Measurements from ENCODE around the gene P4HB. TPM values are rescaled to one million over a fixed set of nuclear protein-coding genes. Genes with fewer than 3 reads are reported as not detected.

P4HB gene
- total RNA-seq, 6 donors from 2014 or later, result 374 to 627 (median 531) TPM

DNA sequence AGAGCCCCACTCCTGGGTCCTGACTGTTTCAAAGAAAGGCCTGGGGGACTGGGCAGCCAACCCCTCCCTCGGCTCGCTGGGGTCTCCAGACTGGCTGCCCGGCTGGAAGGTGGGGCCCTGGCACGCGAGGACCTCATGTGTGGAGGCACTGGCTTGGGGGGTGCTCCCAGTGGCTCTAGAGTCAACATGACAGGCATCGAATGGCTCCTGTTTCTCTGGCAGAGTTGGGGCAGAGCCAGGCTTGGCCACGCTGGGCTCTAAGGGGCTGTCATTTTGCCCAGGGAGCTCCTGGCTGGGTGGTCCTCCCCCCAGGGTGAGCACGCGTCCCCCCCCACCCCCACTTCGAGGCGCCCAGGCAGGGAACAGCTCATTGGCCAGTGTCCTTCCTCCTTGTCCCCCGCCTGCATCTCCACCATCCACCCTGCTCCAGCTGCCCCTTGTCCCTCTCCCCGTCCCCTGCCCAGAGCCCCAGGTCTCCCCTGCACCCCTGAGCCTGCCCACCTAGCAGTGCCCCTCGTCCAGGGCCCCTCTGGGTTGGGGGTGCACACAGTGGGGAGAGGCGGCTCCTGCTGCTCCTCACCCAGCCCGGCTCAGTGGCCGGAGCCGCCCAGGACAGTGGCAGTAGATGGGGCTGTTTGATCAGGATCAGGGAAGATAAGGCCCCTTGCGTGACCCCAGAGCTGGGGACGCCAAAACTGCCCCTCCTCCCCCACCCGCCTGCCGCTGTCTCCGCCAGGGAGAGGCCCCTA is 53.7 kb downstream of the P4HB start:
- no peaks in the 10 kb centered on the region for H3K36me3 ChIP-seq
- H3K4me1 ChIP-seq, result peaks cover 9 to 24% (median 15%) of the 10 kb centered on the region in 4 donors
- DNase-seq (peak in 1 of 2 donors; percentile 60), ATAC-seq (ENCODE audit: low FRiP score in 2 of 2) (no peak)
- no peak overlapping the region for H3K27ac ChIP-seq
- peaks cover 0 to 65% (median 33%) of the 10 kb centered on the region in 4 donors for H3K27me3 ChIP-seq
- TF ChIP-seq, protein P1, sequence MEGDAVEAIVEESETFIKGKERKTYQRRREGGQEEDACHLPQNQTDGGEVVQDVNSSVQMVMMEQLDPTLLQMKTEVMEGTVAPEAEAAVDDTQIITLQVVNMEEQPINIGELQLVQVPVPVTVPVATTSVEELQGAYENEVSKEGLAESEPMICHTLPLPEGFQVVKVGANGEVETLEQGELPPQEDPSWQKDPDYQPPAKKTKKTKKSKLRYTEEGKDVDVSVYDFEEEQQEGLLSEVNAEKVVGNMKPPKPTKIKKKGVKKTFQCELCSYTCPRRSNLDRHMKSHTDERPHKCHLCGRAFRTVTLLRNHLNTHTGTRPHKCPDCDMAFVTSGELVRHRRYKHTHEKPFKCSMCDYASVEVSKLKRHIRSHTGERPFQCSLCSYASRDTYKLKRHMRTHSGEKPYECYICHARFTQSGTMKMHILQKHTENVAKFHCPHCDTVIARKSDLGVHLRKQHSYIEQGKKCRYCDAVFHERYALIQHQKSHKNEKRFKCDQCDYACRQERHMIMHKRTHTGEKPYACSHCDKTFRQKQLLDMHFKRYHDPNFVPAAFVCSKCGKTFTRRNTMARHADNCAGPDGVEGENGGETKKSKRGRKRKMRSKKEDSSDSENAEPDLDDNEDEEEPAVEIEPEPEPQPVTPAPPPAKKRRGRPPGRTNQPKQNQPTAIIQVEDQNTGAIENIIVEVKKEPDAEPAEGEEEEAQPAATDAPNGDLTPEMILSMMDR (IDR thresholded peaks at IDR 0.05), result no peak
- TF ChIP-seq POLR2AphosphoS5 (IDR thresholded peaks at IDR 0.05) (no peak), EP300 (IDR thresholded peaks at IDR 0.05) (no peak), POLR2A (IDR thresholded peaks at IDR 0.05) (no peak)
- no peak overlapping the region for H3K4me3 ChIP-seq
- WGBS, 2 donors, result 19 to 23% methylated on average over 9 to 22 of the region's 23 CpGs
- H3K9me3 ChIP-seq, result no peaks in the 10 kb centered on the region

DNA sequence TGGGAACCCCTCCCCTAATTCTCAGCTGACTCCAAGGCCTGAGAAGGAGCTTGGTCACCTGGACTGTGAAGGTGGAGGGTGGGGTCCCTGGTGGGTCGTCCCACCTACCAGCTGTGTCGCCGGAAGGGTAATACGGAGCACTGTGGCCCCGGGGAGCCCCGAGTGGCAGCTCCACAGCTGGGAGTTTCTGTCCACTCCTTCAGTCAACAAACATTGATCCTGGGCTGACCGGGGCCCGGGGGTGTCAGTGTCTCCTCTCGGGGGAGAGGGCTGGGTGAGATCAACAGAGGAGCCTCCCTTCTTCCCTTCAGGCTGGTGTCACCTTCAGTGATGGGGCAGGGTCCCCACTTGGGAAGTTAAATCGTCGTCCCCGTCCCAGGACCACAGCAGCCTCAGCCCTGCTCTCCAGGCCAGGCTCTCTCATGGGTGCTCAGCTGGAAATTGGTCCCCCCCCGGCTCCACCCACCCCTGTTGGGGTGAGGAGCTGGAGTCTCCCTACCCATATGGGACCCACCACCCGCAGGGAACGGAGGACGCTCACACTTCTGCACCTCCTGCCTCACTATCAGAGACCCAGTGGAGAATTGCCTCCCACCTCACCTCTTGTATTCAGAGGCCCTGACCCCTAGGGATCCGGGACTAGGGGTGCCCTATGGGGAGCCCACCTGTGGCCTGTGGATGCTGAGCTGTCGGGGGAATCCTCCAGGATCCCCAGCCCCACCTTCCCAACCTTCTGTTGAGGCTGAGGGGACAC is 54.5 kb downstream of the P4HB start:
- Histone ChIP-seq H3K4me3 (no peak overlapping the region), H3K36me3 (no peaks in the 10 kb centered on the region), H3K27me3 (peaks cover 0 to 65% (median 35%) of the 10 kb centered on the region in 4 donors), H3K9me3 (no peaks in the 10 kb centered on the region), H3K27ac (no peak overlapping the region), H3K4me1 (peaks cover 9 to 24% (median 15%) of the 10 kb centered on the region in 4 donors)
- DNase-seq, result no peak
- no peak for TF ChIP-seq POLR2AphosphoS5 (IDR thresholded peaks at IDR 0.05)
- no peak for TF ChIP-seq POLR2A (IDR thresholded peaks at IDR 0.05)
- no peak for TF ChIP-seq EP300 (IDR thresholded peaks at IDR 0.05)
- ATAC-seq (ENCODE audit: low FRiP score in 2 of 2), result no peak
- WGBS, 2 donors, result 43 to 74% methylated on average over 4 to 18 of the region's 18 CpGs

DNA sequence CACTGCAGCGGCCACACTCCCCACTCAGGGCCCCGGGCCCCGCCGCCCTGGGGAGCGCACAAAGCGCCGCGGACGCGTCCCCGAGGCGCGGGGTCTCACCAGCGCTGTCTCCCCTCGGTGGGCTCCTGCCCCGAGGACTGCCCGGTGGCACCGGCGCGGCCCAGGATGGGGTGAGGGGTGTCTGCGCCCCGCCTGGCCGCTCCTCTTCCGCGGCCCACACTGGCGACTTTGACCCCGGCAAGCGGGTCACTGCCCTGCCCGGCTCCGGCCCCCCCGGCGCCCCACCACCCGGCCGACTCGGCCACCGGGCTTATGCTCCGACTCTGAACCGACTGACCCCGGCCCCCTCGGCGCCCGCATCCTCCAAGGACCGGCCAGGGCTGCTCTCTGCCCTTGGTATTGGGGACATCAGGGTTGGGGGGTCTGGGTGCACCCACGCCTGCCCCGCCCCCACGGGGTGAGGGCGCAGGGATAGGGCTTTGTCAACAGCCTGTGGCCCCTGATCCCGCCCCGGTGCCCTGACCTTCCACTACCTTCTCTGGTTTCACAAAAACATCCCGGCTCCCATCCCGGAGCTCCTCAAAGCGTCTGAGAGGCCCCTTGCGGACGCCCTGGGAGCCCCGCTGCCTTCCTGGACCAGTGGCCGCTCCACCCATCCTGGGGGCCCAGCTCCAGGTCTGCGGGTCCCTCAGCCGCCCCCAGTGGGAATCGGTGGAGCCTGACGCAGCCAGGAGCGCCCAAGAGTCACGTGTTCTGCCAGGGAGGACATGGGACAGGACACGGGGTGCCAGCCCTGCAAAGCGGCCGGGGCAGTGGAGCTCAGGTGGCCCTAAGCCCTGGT is 55.6 kb downstream of the P4HB start:
- TF ChIP-seq POLR2AphosphoS5 (IDR thresholded peaks at IDR 0.05) (no peak), EP300 (IDR thresholded peaks at IDR 0.05) (no peak), POLR2A (IDR thresholded peaks at IDR 0.05) (no peak)
- TF ChIP-seq, protein P1 (IDR thresholded peaks at IDR 0.05), result no peak
- no peaks in the 10 kb centered on the region for H3K36me3 ChIP-seq
- ATAC-seq (ENCODE audit: low FRiP score in 2 of 2), result no peak
- no peak overlapping the region for H3K27ac ChIP-seq
- DNase-seq, result peak in 1 of 2 donors; percentile 85
- H3K4me3 ChIP-seq, result peak overlapping the region in 2 of 4 donors; percentile 8 to 10
- peaks cover 0 to 61% (median 35%) of the 10 kb centered on the region in 4 donors for H3K27me3 ChIP-seq
- peaks cover 9 to 24% (median 15%) of the 10 kb centered on the region in 4 donors for H3K4me1 ChIP-seq
- WGBS, 2 donors, result 0% methylated on average over 45 of the region's 65 CpGs; no CpG with 5 or more reads in 1 of the 2 donors
- H3K9me3 ChIP-seq, result no peaks in the 10 kb centered on the region

DNA sequence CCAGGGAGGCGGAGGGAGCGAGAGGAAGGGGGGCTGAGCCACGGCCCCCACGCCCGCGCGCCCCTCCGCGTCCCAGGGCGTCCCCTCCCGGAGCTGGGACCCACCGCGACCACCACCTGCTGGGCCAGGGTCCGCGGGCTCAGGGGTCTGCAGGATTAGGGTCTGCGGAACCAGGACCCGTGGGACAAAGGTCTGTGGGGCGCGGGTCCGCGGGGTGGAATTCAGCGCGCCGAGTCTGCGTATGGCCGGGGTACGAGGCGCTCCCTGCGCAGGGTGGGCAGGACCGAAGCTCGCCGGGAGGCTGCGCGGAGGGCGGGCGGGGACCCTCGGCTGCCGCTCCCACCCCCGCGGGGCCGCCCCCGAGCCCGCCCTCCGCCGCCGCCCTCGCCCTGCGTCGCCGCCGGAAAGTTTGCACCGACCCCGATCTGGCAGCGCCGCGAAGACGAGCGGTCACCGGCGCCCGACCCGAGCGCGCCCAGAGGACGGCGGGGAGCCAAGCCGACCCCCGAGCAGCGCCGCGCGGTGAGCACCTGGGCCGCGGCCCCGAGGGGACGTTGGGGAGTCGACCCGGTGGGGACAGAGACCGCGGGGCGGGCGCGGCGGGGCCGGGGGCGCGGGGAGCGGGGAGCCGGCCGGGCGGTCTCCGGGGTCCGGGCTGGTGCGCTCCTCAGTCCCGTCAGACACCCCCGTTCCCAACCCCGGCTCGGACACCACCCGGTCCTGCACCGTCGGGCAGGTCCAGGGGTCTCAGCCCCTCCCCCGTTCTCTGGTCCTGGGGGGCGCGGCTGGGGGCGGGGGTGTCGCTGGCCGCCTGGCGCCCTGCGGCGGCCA is 56.4 kb downstream of the P4HB start, which contains the start of gene GCGR:
GCGR (plus strand) TSS at position 423 of the 831 bp plus-strand sequence. CDS start 4,869 bp downstream, outside the sequence.
- peaks cover 0 to 57% (median 35%) of the 10 kb centered on the region in 4 donors for H3K27me3 ChIP-seq
- H3K4me3 ChIP-seq, result peak within 1 kb of the TSS in 3 of 4 donors; percentile 8 to 15 (median 10)
- H3K4me1 ChIP-seq, result peaks cover 9 to 24% (median 15%) of the 10 kb centered on the region in 4 donors
- DNase-seq (peak in 1 of 2 donors; percentile 81), ATAC-seq (ENCODE audit: low FRiP score in 2 of 2) (no peak)
- no peaks in the 10 kb centered on the region for H3K36me3 ChIP-seq
- WGBS, 2 donors, result 2 to 3% methylated on average over 13 to 17 of the region's 110 CpGs
- TF ChIP-seq POLR2A (IDR thresholded peaks at IDR 0.05) (no peak), EP300 (IDR thresholded peaks at IDR 0.05) (no peak), POLR2AphosphoS5 (IDR thresholded peaks at IDR 0.05) (no peak)
- TF ChIP-seq, protein P1 (IDR thresholded peaks at IDR 0.05), result no peak
- no peaks in the 10 kb centered on the region for H3K9me3 ChIP-seq
- no peak within 1 kb of the TSS for H3K27ac ChIP-seq

All from upper lobe of left lung (tissue), 6 donors.